DOHH2 (cell line): ENCODE data around the gene UPF3A.

Source experiments
- H3F3A ChIP-seq: fragments of 200-600 bp; sonication (generic), shearing (Covaris generic); 2 replicates; pipeline ENCODE4 v1.6.0; 2016; ENCODE audit warnings: antibody characterized with exemption, mild to moderate bottlenecking; ENCODE audit not compliant: control insufficient read depth, insufficient read depth
- H3K27ac ChIP-seq: fragments of 200-600 bp; sonication (generic); 2 replicates; pipeline ENCODE4 v1.5.1; 2014; ENCODE audit warnings: low read depth, mild to moderate bottlenecking, low read length, moderate library complexity
- H3K27me3 ChIP-seq: fragments of 200-600 bp; sonication (generic); 2 replicates; pipeline ENCODE4 v1.6.1; 2014; ENCODE audit warnings: mild to moderate bottlenecking, low read length, mixed read lengths; ENCODE audit not compliant: control insufficient read depth
- H3K36me3 ChIP-seq: fragments of 200-600 bp; sonication (generic); 2 replicates; pipeline ENCODE4 v1.6.1; 2014; ENCODE audit warnings: mild to moderate bottlenecking, low read length, moderate library complexity, mixed read lengths; ENCODE audit not compliant: control insufficient read depth
- H3K4me1 ChIP-seq: fragments of 200-600 bp; sonication (generic); 2 replicates; pipeline ENCODE4 v1.6.1; 2014; ENCODE audit warnings: mild to moderate bottlenecking, low read length, mixed read lengths; ENCODE audit not compliant: control insufficient read depth
- H3K4me2 ChIP-seq: fragments of 200-600 bp; sonication (generic); 2 replicates; pipeline ENCODE4 v1.6.0; 2014; ENCODE audit warnings: mild to moderate bottlenecking, low read length, moderate library complexity
- H3K4me3 ChIP-seq: fragments of 200-600 bp; sonication (generic); 2 replicates; pipeline ENCODE4 v1.5.1; 2014; ENCODE audit warnings: mild to moderate bottlenecking, low read length, mixed read lengths
- H3K79me2 ChIP-seq: fragments of 200-600 bp; sonication (generic); 2 replicates; pipeline ENCODE4 v1.6.1; 2014; ENCODE audit warnings: mild to moderate bottlenecking, low read length, mixed read lengths; ENCODE audit not compliant: control insufficient read depth
- H3K9me2 ChIP-seq: fragments of 200-600 bp; sonication (generic); replicated peaks from 2 replicates; pipeline ENCODE4 v1.6.1; 2014; ENCODE audit warnings: mild to moderate bottlenecking, low read length, mixed read lengths; ENCODE audit not compliant: control insufficient read depth
- H3K9me3 ChIP-seq: fragments of 200-600 bp; sonication (generic); 2 replicates; pipeline ENCODE4 v1.6.1; 2014; ENCODE audit warnings: antibody characterized with exemption, low read length, mixed read lengths; ENCODE audit not compliant: control insufficient read depth, insufficient read depth
- H4K20me1 ChIP-seq: fragments of 200-600 bp; sonication (generic); 2 replicates; pipeline ENCODE4 v1.6.0; 2014; ENCODE audit warnings: low read depth, mild to moderate bottlenecking, antibody characterized with exemption, low read length, moderate library complexity; ENCODE audit not compliant: control insufficient read depth, insufficient read depth
- CTCF ChIP-seq: fragments of 200-600 bp; sonication (generic); IDR thresholded peaks from one replicate; pipeline ENCODE4 v1.5.1; 2014; ENCODE audit warnings: antibody characterized with exemption, mild to moderate bottlenecking, low read depth, low read length; ENCODE audit not compliant: poor library complexity, severe bottlenecking
- EZH2phosphoT487 ChIP-seq: fragments of 200-600 bp; sonication (generic); IDR thresholded peaks from 2 replicates; pipeline ENCODE4 v1.6.1; 2017; ENCODE audit warnings: borderline replicate concordance, mild to moderate bottlenecking, antibody characterized with exemption, low read length, moderate library complexity, mixed read lengths

UPF3A gene

GRCh38 chr13:114234645-114235421 lies 46.6 kb upstream of the UPF3A start, which contains the start of gene CDC16:
Gene CDC16 (plus strand): TSS chr13:114234897. CDS start chr13:114235085, 188 bp downstream.
- Histone ChIP-seq H3F3A (no peaks in the 10 kb centered on the region), H3K9me2 (no peaks in the 10 kb centered on the region), H3K27me3 (peaks cover 11% of the 10 kb centered on the region), H3K9me3 (no peaks in the 10 kb centered on the region), H3K4me1 (peaks cover 12% of the 10 kb centered on the region), H3K4me2 (peak within 1 kb of the TSS; percentile 95), H3K36me3 (peaks cover 41% of the 10 kb centered on the region), H3K27ac (peak within 1 kb of the TSS; percentile 64), H4K20me1 (peaks cover 4% of the 10 kb centered on the region; the same call in 1 of the 2 replicates), H3K79me2 (peaks cover 26% of the 10 kb centered on the region), H3K4me3 (peak within 1 kb of the TSS; percentile 86)
- peak; percentile 10 for TF ChIP-seq CTCF
- TF ChIP-seq EZH2phosphoT487: no peak

- Histone ChIP-seq H4K20me1 (peaks cover 4% of the 10 kb centered on the region; the same call in 1 of the 2 replicates), H3F3A (no peaks in the 10 kb centered on the region), H3K27ac (peak overlapping the region; percentile 64), H3K36me3 (peaks cover 49% of the 10 kb centered on the region), H3K9me3 (no peaks in the 10 kb centered on the region), H3K4me3 (peak overlapping the region; percentile 86), H3K4me2 (peak overlapping the region; percentile 95), H3K79me2 (peaks cover 26% of the 10 kb centered on the region), H3K4me1 (peaks cover 12% of the 10 kb centered on the region), H3K9me2 (no peaks in the 10 kb centered on the region), H3K27me3 (peaks cover 2% of the 10 kb centered on the region)
- no peak for TF ChIP-seq CTCF
- no peak for TF ChIP-seq EZH2phosphoT487
Measured at GRCh38 chr13:114235697-114236096, 45.7 kb upstream of the UPF3A start.

GRCh38 chr13:114236227-114236626 lies 45.2 kb upstream of the UPF3A start:
- Histone ChIP-seq H3K36me3 (peaks cover 54% of the 10 kb centered on the region), H3K9me3 (no peaks in the 10 kb centered on the region), H3K4me3 (peak overlapping the region; percentile 86), H3K27me3 (no peaks in the 10 kb centered on the region), H3K79me2 (peaks cover 26% of the 10 kb centered on the region), H3F3A (no peaks in the 10 kb centered on the region), H3K4me1 (peaks cover 12% of the 10 kb centered on the region), H3K9me2 (no peaks in the 10 kb centered on the region), H4K20me1 (peaks cover 4% of the 10 kb centered on the region; the same call in 1 of the 2 replicates), H3K27ac (no peak overlapping the region), H3K4me2 (peak overlapping the region; percentile 95)
- TF ChIP-seq EZH2phosphoT487 (no peak), CTCF (no peak)
